PC-3 (cell line): Measurements from ENCODE around the gene SYT15.
"Not testable (repeated sequence)": the region's sequence is repeated elsewhere in the genome, so short reads cannot be mapped to it uniquely, and the experiment has no call there.

Experiments
- CTCF ChIP-seq: fragments of 300-600 bp; sonication (generic); conservative IDR thresholded peaks from 2 replicates; pipeline ENCODE4 v1.5.1; 2017; ENCODE audit warnings: antibody characterized with exemption, low read depth, mild to moderate bottlenecking, low read length
- EZH2 ChIP-seq: fragments of 300-600 bp; sonication (generic); IDR thresholded peaks from one replicate; pipeline ENCODE4 v1.6.1; 2017; ENCODE audit warnings: antibody characterized with exemption, mild to moderate bottlenecking, low read length; ENCODE audit not compliant: unreplicated experiment
- EZH2phosphoT487 ChIP-seq: fragments of 300-600 bp; sonication (generic); IDR thresholded peaks from 2 replicates; pipeline ENCODE4 v1.6.1; 2018; ENCODE audit warnings: mild to moderate bottlenecking, antibody characterized with exemption, low read length, borderline replicate concordance

- TF ChIP-seq EZH2, EZH2phosphoT487, CTCF: not testable (repeated sequence)
Observed at GRCh38 chr10:46593307-46593706, 14.4 kb downstream of the SYT15 start.
